ENCODE measurements around the gene NHERF2. TPM values are rescaled to one million over a fixed set of nuclear protein-coding genes. Genes with fewer than 3 reads are reported as not detected.

NHERF2 gene
- total and polyA plus RNA-seq, 2 of the 4 experiments (the other 2 are of a cell fraction) = 18.6 to 77.8 TPM

DNA sequence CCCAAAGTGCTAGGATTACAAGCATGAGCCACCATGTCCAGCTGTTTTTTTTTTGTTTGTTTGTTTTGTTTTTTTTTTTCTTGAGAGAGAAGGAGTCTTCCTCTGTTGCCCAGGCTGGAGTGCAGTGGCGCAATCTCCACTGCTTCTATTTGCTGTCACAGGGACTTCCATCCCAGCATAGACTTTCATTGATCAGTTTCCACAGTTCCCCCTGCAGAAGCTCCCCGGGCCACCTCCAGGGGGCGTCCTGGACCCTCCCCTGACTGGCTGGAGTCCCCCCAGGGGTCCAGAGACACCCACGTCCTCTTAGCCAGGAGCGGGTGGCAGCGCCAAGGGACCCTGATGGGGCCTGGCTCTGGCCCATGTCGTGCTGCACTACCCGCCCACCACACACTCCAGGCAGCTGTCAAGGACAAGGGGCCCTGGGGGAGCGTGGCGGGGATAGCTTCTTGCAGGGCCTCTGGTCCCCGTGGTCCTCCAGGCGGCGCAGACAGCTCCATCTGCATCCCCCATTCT, 10.2 kb upstream of the NHERF2 start:
- peak overlapping the region; percentile 33 for H2AFZ ChIP-seq (replicated peaks; ENCODE audit: low read length, poor library complexity)
- no peak overlapping the region for H3K4me2 ChIP-seq (ENCODE audit: low read depth, low read length)
- no peaks in the 10 kb centered on the region for H3K9me3 ChIP-seq (ENCODE audit: control insufficient read depth, insufficient read depth, low read length)
- H3K9ac ChIP-seq (ENCODE audit: low read depth, low read length) = no peak overlapping the region
- no peaks in the 10 kb centered on the region for H4K20me1 ChIP-seq (ENCODE audit: insufficient read depth, low read length)
- H4K5ac ChIP-seq (ENCODE audit: low read depth, low read length) = no peak overlapping the region
- CTCF ChIA-PET = interaction anchor here (1.4 kb wide), 1 partner anchor 124 kb away, joined by 3 read pairs; no protein-coding TSS in a partner anchor
- peaks cover 6% of the 10 kb centered on the region for H3K9me1 ChIP-seq (ENCODE audit: insufficient read depth, low read length)
- no peak for DNase-seq
- no peak overlapping the region for H2BK20ac ChIP-seq (ENCODE audit: low read depth, low read length)
- in situ Hi-C loops (cut with MboI; ENCODE audit: low sequenced_read_pairs) (no loop called here), dilution Hi-C loops (cut with HindIII; ENCODE audit: low sequenced_read_pairs, unreplicated experiment) (no loop called here), intact Hi-C loops (cut with micrococcal nuclease) (no loop called here)
- H3K36me3 ChIP-seq (ENCODE audit: control insufficient read depth, insufficient read depth, low read length) = no peaks in the 10 kb centered on the region
- BruUV-seq (replicated peaks) = no TSS peak
- H3K79me1 ChIP-seq (ENCODE audit: low read depth in 1 of 2, low read length in 2 of 2) = no peaks in the 10 kb centered on the region
- H2BK5ac ChIP-seq (ENCODE audit: low read depth, low read length, poor library complexity, severe bottlenecking) = no peak overlapping the region
- no peak overlapping the region for H2AK9ac ChIP-seq (replicated peaks; ENCODE audit: low read depth, low read length, poor library complexity)
- TF ChIP-seq, protein P1, sequence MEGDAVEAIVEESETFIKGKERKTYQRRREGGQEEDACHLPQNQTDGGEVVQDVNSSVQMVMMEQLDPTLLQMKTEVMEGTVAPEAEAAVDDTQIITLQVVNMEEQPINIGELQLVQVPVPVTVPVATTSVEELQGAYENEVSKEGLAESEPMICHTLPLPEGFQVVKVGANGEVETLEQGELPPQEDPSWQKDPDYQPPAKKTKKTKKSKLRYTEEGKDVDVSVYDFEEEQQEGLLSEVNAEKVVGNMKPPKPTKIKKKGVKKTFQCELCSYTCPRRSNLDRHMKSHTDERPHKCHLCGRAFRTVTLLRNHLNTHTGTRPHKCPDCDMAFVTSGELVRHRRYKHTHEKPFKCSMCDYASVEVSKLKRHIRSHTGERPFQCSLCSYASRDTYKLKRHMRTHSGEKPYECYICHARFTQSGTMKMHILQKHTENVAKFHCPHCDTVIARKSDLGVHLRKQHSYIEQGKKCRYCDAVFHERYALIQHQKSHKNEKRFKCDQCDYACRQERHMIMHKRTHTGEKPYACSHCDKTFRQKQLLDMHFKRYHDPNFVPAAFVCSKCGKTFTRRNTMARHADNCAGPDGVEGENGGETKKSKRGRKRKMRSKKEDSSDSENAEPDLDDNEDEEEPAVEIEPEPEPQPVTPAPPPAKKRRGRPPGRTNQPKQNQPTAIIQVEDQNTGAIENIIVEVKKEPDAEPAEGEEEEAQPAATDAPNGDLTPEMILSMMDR (conservative IDR thresholded peaks at IDR 0.05; ENCODE audit: low read depth, low read length) = peak; percentile 32
- TF ChIP-seq CEBPB (IDR thresholded peaks at IDR 0.05; ENCODE audit: low read depth, low read length) (peak; percentile 45; the same call in 1 of the 2 replicates), NFE2L2 (IDR thresholded peaks at IDR 0.05; ENCODE audit: low read depth, low read length) (no peak)
- H3K14ac ChIP-seq (replicated peaks; ENCODE audit: low read depth, low read length) = no peak overlapping the region
- no peak for ATAC-seq (ENCODE audit: low read depth)
- peaks cover 3% of the 10 kb centered on the region; the same call in 1 of the 2 replicates for H3K4me1 ChIP-seq (ENCODE audit: control insufficient read depth, insufficient read depth, low read length)
- H2BK120ac ChIP-seq (ENCODE audit: low read depth, low read length) = no peak overlapping the region
- H4K8ac ChIP-seq (ENCODE audit: low read depth in 2 of 2, low read length in 2 of 2) = no peak overlapping the region
- peaks cover 18% of the 10 kb centered on the region; the same call in 1 of the 2 replicates for H3K27me3 ChIP-seq (ENCODE audit: control insufficient read depth, insufficient read depth, low read length)
- no peak overlapping the region for H3K18ac ChIP-seq (ENCODE audit: low read depth, low read length)
- no peak overlapping the region for H4K91ac ChIP-seq (ENCODE audit: insufficient read depth, low read depth, low read length)
- H3K27ac ChIP-seq (ENCODE audit: insufficient read depth, low read length) = no peak overlapping the region
- H2BK15ac ChIP-seq (ENCODE audit: low read depth, low read length) = no peak overlapping the region
- H3K56ac ChIP-seq (ENCODE audit: extremely low read depth, insufficient read depth, low read length) = no peak overlapping the region
- POLR2A ChIA-PET (ENCODE audit: unreplicated experiment) = no interaction called here
- H3K23ac ChIP-seq (ENCODE audit: low read depth, low read length) = no peak overlapping the region
- no peak overlapping the region for H3K4ac ChIP-seq (ENCODE audit: low read depth, low read length)
- no peak overlapping the region for H3K4me3 ChIP-seq (ENCODE audit: insufficient read depth, low read depth, low read length)
- 43% methylated on average over 6 of the region's 13 CpGs; no CpG with 5 or more reads in 1 of the 2 experiments for WGBS, 2 experiments (ENCODE audit: extremely low coverage in 2 of 2, insufficient read length in 1 of 2)
- no peak overlapping the region for H2AK5ac ChIP-seq (ENCODE audit: low read depth, low read length)
